G401.6 (cell line): Measurements from ENCODE around the gene USP5.

ENCODE experiments used
- FAIRE-seq: peaks from 2 replicates; lab custom pipeline; 2012; peaks lifted over from hg19 to GRCh38; lab: Jason Lieb, UNC

Gene USP5

GRCh38 chr12:6840330-6840729 is 11.6 kb upstream of the USP5 start:
- FAIRE-seq = no peak

DNA sequence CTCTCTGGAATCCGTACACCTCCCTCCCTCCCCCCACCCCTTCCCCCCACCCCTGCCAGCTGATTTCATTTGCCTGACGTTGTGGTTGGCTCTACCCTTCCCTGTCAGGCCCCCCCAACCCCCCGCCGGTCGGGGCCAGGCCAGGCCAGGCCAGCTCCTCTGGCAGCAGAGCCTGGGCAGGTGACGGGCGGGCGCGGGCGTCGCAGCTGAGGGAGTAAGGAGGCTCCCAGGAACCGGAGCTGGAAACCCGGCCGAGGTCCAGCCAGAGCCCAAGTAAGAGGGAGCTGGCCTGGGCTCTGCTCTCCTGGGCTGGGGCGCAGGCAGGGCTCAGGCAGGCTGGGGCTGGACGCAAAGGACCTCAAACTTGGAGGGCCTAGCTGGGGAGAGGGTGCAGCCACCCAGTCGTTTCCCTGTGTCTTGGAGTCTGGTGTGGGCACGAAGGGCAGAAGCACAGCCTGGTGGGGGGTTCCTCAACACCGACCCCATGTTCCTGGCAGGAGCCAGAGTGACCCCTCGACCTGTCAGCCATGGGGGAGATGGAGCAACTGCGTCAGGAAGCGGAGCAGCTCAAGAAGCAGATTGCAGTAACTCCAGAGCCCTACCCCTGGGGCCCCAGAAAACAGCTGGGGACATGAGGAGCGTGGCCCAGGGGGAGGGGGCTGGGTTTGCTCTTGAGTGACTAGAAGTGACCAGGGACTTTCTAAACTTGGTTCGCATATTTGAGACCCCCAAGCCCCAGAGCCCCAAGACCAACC is 11.0 kb upstream of the USP5 start, which contains the start of gene GNB3:
TSS of gene GNB3 (plus strand) at position 165 of the 755 bp plus-strand sequence. CDS start at position 528, 363 bp downstream.
- FAIRE-seq = no peak

DNA sequence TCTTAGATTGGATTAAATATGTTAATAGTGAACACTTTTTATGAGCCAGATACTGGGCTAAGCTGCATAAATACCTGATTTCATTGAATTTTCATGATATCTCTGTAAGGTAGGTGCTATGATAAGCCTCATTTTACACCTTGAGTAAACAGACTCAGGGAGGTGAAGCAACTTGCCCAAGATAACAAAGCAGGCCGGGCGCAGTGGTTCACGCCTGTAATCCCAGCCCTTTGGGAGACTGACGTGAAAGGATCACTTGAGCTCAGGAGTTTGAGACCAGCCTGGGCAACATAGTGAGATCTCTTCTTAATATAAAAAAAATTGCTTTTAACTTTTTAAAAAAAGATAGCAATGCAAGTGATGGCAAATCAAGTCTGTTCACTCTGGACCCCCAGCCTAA is 9.9 kb upstream of the USP5 start:
- no peak for FAIRE-seq

DNA sequence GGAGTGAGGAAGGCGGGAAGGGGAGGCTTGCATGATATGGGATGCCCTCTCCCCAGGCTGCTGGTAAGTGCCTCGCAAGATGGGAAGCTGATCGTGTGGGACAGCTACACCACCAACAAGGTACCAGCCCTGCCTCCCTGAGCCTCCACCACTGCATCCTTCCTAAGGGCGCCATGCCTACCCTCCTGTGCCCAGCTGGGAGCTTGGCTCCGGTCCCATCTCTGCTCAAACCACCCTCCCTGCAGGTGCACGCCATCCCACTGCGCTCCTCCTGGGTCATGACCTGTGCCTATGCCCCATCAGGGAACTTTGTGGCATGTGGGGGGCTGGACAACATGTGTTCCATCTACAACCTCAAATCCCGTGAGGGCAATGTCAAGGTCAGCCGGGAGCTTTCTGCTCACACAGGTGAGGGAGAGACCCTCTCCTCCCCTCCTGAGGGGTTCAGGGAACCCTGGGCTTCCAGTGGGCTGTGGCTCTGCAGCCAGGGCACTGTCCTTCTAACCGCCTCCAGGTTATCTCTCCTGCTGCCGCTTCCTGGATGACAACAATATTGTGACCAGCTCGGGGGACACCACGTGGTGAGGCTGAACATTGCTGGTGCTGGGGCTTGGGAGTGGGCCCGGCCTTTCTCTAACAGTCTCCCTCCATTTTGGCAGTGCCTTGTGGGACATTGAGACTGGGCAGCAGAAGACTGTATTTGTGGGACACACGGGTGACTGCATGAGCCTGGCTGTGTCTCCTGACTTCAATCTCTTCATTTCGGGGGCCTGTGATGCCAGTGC is 8.6 kb upstream of the USP5 start:
- no peak for FAIRE-seq

DNA sequence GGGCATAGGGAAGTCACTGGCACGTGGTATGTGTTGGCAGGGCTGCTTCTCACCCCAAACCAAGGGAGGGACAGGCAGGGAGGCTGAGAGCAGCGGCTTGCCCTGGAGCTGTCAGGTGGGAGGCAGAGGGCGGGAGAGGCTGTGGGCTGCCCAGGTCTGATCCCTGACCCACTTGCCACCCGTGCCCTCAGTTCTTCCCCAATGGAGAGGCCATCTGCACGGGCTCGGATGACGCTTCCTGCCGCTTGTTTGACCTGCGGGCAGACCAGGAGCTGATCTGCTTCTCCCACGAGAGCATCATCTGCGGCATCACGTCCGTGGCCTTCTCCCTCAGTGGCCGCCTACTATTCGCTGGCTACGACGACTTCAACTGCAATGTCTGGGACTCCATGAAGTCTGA is 6.6 kb upstream of the USP5 start:
- FAIRE-seq = no peak

DNA sequence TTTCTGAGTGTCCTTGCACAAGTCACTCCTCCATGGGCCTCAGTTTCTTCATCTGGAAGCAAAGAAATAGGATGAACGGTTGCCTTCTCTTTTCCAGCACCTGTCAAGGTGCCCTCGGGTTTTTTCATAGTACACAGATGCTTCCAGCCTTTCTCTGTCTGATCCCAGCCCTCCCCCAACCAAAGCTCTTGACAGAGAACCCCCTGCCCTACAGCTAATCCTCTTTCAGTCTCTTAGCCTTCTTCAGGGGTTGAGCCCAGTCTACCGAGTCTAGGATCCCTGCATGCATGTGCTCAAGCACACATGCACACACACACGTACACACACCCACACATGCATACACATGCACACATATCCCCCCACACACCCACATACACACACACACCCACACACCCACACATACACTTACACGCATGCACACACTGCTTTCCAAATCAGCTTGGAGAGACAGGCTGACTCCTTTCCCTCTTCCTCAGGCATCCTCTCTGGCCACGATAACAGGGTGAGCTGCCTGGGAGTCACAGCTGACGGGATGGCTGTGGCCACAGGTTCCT is 5.6 kb upstream of the USP5 start:
- FAIRE-seq = no peak

DNA sequence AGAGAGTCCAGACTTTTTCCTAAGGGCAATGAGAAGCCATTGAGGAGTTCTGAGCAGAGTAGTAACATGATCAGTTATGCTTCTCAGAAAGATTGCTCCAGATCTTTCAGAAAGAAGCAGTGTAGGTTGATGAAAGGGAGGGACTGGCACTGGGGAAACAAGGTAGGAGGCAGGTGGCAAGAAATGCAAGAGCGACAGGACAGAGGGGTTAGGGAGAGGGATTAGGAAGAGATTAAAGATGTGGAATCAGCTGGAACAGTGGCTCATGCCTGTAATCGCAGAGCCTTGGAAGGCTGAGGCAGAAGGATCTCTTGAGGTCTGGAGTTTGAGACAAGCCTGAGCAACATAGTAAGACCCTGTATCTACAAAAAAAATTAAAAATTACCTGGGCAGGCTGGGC is 4.3 kb upstream of the USP5 start:
- no peak for FAIRE-seq

DNA sequence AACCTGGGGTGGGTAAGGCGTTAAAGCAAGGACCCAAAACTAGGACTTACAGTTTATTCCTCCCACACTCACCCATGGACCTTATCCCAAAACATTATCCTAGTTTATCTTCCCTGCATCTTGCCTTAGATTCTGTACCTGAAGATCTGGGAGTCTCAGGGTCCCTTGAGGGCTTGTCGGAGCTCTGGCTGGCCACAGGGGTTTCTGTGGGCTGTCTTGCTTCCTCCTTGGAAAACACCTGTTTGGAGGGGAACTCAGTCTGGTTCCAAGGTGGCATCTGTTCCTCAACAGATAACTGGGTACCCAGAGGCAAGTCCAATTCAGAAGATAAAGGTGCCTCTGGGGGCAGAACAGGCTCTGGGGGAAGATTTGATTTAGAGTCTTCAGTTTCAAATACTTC is 2.5 kb upstream of the USP5 start:
- no peak for FAIRE-seq

GRCh38 chr12:6849976-6850560 is 1.9 kb upstream of the USP5 start:
- FAIRE-seq = no peak

DNA sequence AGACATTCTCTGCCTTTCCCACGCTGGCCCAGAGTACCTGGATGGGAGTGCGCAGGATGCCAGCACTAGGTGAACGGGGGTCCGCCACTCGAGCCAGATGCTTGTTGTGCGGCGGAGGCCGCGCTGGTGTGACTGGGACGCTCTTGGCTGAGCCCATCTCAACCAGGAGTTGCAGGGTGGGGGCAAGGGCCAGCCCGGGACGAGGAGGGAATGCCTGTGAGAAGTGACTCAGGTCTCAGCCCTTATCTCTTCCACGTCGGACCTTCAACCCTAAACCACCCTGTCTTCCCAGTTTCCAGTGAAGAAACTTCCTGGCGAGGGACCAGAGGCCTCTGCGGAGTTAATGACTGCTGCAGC is 1.2 kb upstream of the USP5 start:
- FAIRE-seq = no peak

DNA sequence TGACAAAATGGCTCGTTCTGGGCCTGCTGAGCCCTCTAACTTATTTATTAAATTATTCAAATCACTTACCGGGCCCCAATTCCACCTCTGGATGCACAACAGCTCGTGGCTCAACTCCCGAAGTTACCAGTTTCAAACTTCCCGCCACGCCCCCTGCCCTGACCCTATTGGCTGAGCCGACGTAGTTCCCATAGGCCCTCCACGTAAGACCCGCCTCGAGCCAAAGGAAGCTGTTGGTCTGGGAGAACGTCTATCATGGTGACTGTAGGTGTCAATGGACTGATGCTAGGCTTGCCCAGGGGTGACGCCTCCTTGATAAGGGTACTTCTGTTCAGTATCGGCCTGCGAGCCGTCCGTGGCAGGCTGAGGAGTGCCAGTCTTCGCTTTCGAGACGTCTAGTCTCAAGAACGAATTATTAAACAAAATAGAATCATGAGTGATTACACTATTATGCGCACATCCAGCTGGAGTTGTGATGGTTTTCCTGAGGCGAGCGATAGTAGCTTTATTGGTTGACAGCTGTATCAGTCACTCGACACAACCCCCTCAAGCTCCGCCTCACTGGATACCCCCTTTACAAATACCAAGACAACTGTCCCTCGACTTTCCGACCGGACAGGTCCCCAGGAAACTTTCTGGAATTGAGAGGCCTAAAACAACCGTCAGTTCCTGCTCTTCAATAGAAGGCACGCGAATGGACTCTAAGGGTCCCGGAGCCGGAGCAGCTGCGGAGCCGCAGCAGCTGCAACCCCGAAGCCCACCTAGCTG is 613 bp upstream of the USP5 start, which contains the start of gene CDCA3:
TSS of gene CDCA3 (minus strand) at position 134 of the 768 bp plus-strand sequence. CDS start 334 bp downstream, outside the sequence.
- peak; percentile 97 for FAIRE-seq

GRCh38 chr12:6852651-6853354 is 853 bp downstream of the USP5 start:
- FAIRE-seq = no peak

- FAIRE-seq = no peak
These were observed 1.7 kb downstream of the USP5 start for GRCh38 chr12:6853626-6854025.

DNA sequence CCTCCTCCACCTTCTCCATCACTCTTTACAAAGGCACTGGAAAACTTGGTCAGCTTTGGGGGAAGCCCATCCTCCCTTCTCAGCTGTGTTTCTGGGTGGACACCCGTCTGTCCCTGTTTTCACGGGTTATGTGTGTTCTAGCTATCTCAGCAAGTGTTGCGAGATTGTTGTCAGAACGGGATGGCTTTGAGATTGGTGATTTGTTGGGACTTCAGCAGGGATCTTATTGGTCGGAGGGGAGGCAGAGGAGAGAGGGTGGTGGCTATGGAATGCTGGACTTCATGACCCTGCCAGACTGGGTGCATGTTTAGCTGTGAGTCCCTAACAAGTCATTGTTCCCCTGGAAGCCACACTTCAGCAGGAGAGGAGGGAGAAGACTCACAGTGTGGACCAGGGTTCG is 2.1 kb downstream of the USP5 start:
- FAIRE-seq = no peak

DNA sequence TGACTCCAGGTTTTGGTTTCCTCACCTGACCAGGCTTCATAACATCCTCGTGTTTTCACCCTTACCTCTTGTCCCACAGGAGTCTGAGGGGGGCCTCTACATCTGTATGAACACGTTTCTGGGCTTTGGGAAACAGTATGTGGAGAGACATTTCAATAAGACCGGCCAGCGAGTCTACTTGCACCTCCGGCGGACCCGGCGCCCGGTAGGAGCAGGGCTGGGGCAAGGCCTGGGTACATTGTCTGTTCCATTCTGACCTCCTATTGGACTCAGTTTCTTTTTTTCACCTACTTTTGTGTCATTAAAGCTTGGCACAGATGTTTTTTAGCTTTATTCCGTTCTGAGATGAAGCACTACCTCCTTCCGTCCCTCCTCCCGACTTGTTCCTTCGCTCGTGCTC is 3.4 kb downstream of the USP5 start:
- FAIRE-seq = no peak

DNA sequence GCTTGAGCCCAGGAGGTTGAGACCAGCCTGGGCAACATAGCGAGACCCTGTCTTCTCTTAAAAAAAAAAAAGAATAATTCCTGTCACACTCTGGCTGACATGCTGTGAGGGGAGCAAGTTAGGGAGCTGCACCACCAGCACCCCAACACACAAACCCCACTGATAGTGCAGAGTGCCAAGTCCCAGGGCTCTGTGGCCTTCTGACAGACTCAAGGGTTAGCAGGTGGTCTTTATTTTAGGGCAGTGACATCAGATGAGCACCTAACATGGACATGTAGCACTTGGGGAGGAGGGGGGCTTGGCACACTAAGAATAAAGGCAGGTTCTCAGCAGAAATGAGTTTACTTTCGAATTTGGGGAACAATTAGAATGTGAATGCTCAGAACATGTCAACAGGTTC is 6.8 kb downstream of the USP5 start:
- no peak for FAIRE-seq

GRCh38 chr12:6860116-6860515 is 8.2 kb downstream of the USP5 start:
- FAIRE-seq = no peak

DNA sequence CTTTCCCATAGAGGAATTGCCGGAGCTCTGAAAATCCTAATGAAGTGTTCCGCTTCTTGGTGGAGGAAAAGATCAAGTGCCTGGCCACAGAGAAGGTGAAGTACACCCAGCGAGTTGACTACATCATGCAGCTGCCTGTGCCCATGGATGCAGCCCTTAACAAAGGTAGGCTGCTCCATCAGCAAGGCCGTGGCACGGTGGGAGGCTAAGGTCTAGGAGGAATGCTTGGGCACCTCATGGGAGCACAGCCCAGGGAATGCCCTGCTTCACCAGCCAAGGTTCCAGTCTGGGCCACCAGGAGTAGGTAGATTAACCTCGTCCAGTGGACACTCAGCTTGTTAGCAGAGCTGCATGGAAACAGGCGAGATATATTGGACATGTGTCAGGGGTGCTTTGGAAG is 9.0 kb downstream of the USP5 start:
- FAIRE-seq = no peak

- no peak for FAIRE-seq
These were observed 9.4 kb downstream of the USP5 start for GRCh38 chr12:6861391-6861790.

DNA sequence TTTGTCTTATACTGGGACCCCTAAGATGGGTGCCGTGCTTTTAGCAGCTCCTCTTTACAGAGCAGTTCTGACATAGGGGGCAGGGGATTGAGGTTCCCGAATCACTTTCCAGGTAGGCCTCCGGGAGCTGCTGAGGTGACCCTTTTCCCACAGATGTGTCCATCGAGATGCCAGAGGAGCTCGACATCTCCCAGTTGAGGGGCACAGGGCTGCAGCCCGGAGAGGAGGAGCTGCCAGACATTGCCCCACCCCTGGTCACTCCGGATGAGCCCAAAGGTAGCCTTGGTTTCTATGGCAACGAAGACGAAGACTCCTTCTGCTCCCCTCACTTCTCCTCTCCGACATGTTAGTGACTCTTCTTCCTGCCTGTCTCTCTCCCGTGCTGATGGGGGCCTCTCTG is 11.1 kb downstream of the USP5 start:
- FAIRE-seq = no peak

DNA sequence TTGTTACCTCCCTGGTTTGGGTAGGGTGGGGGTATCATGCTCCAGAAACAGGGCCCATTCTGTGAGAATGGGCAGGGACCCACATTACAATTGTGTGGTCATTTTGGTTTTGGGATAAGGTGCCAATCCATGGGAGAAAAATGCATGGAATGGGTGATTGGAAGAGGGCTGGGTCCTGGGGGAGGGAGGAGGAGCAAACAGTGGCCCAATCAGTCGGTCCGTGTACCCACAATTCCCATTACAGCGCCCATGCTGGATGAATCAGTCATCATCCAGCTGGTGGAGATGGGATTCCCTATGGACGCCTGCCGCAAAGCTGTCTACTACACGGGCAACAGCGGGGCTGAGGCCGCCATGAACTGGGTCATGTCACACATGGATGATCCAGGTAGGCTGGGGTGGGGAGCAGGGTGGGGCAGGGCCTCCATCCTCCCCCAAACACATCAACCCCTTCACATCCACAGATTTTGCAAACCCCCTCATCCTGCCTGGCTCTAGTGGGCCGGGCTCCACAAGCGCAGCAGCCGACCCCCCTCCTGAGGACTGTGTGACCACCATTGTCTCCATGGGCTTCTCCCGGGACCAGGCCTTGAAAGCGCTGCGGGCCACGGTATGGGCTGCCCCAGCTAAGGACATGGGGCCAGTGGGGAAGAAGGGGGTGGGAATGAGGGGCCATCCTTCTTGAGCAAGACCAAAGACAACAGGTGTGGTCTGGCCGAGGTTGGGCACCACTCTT is 11.8 kb downstream of the USP5 start:
- FAIRE-seq = no peak
